Smooth muscle cell (in vitro differentiated cells): ENCODE data around the gene DNAH17. TPM values are rescaled to one million over a fixed set of nuclear protein-coding genes. Genes with fewer than 3 reads are reported as not detected.

Source experiments
- DNase-seq: peaks from one replicate; lab custom pipeline; 2025; ENCODE audit not compliant: unreplicated experiment; lab: John Stamatoyannopoulos, UW
- H2AFZ ChIP-seq: fragments of 200-600 bp; sonication (generic); 2 replicates; pipeline ENCODE4 v1.6.0; 2016; ENCODE audit warnings: antibody characterized with exemption, low read depth, mild to moderate bottlenecking
- H3F3A ChIP-seq: fragments of 200-600 bp; sonication (generic); 2 replicates; pipeline ENCODE4 v1.6.0; 2017; ENCODE audit warnings: antibody characterized with exemption, low read depth
- H3K27ac ChIP-seq: fragments of 200-600 bp; sonication (generic); 2 replicates; pipeline ENCODE4 v1.5.1; 2016; ENCODE audit warnings: low read depth, mild to moderate bottlenecking
- H3K27me3 ChIP-seq: fragments of 200-600 bp; sonication (generic); 2 replicates; pipeline ENCODE4 v1.6.1; 2016; ENCODE audit warnings: low read depth, mild to moderate bottlenecking
- H3K36me3 ChIP-seq: fragments of 200-600 bp; sonication (generic); 2 replicates; pipeline ENCODE4 v1.5.1; 2016; ENCODE audit warnings: low read depth
- H3K4me1 ChIP-seq: fragments of 200-600 bp; sonication (generic); 2 replicates; pipeline ENCODE4 v1.5.1; 2016; ENCODE audit warnings: low read depth
- H3K4me2 ChIP-seq: fragments of 200-600 bp; sonication (generic); 2 replicates; pipeline ENCODE4 v1.6.0; 2016; ENCODE audit warnings: mild to moderate bottlenecking
- H3K4me3 ChIP-seq: fragments of 200-600 bp; sonication (generic); 2 replicates; pipeline ENCODE4 v1.5.1; 2016; ENCODE audit warnings: mild to moderate bottlenecking
- H3K79me2 ChIP-seq: fragments of 200-600 bp; sonication (generic); 2 replicates; pipeline ENCODE4 v1.6.0; 2016; ENCODE audit warnings: low read depth, mild to moderate bottlenecking
- H3K9ac ChIP-seq: fragments of 200-600 bp; sonication (generic); 2 replicates; pipeline ENCODE4 v1.6.0; 2016; ENCODE audit warnings: low read depth
- H3K9me3 ChIP-seq: fragments of 200-600 bp; sonication (generic); replicated peaks from 2 replicates; pipeline ENCODE4 v1.5.1; 2016; ENCODE audit warnings: low read depth
- H4K20me1 ChIP-seq: fragments of 200-600 bp; sonication (generic); 2 replicates; pipeline ENCODE4 v1.6.0; 2016; ENCODE audit warnings: low read depth
- CTCF ChIP-seq: fragments of 200-600 bp; sonication (generic); IDR thresholded peaks from 2 replicates; pipeline ENCODE4 v1.5.1; 2017; ENCODE audit warnings: borderline replicate concordance, mild to moderate bottlenecking, antibody characterized with exemption; ENCODE audit not compliant: insufficient read depth, poor library complexity, severe bottlenecking
- WGBS: methylation state at CpG from one replicate; pipeline ENCODE4 v1.1.7; 2016; ENCODE audit warnings: low lambda C conversion rate; 5-methylcytosine and 5-hydroxymethylcytosine counted together
- polyA plus RNA-seq: library from polyadenylated mRNA; unstranded; fragments of >200 nt; fragmentation: Nextera tagmentation; extraction: Ambion mirVana; gene quantifications from 2 replicates; pipeline ENCODE4 v1.2.1, GENCODE V29; 2016
- total RNA-seq: library from RNA; depleted of rRNA; stranded (reverse); fragments of >200 nt; gene quantifications from 2 replicates; pipeline ENCODE4 v1.2.3, GENCODE V29; 2014

Gene DNAH17
- total and polyA plus RNA-seq, 2 experiments from 2014 or later = 0.18 to 0.98 TPM

DNA sequence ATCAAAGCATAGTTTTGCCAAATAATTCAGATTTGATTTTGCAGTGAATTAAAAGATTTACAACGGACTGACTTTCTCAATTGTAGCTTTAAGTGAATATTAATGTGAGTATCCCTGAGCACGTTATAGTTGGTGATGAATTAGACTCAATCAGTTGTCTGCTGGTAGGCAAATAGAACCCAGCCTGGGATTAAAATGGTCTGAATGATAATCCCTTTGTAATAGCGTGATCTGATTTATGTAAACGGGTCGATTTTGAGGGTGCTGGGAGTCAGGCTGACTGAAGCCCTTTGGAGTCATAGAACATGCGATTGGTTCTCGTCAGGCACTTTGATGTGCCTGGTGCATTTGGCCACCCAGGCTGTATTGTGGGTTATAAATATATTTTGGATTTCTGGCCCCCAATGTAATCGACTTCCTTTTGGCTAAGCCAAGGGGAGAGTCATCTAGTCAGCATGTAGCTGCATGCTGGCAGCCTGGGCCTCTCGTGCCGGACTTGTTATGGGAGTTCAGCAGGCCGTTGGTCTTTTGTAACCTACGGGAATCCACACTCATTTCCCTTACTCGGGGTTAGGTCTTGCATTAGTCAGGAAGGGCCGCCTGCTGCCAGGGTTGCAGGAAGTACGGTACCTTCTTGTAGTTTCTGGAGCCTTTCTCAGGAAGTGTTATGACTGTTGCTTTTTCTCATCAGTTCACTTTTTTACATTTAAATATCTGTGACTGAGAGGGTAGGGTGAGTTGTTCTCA lies 193.3 kb downstream of the DNAH17 start:
- Histone ChIP-seq H3K9me3 (no peaks in the 10 kb centered on the region), H3K9ac (peak overlapping the region; percentile 26), H4K20me1 (peaks cover 42% of the 10 kb centered on the region), H3K79me2 (peaks cover 94% of the 10 kb centered on the region), H2AFZ (no peak overlapping the region), H3K36me3 (no peaks in the 10 kb centered on the region), H3F3A (peaks cover 49% of the 10 kb centered on the region), H3K4me1 (peaks cover 41% of the 10 kb centered on the region), H3K27ac (peak overlapping the region; percentile 84), H3K27me3 (no peaks in the 10 kb centered on the region), H3K4me2 (peak overlapping the region; percentile 68), H3K4me3 (no peak overlapping the region)
- peak; percentile 19 for DNase-seq
- no peak for TF ChIP-seq CTCF
- 28% methylated on average over 15 of the region's 15 CpGs for WGBS

GRCh38 chr17:78381601-78382232 lies 195.5 kb downstream of the DNAH17 start:
- H3K79me2 ChIP-seq = peaks cover 72% of the 10 kb centered on the region
- H3F3A ChIP-seq = peaks cover 51% of the 10 kb centered on the region
- peak overlapping the region; percentile 100 for H3K27ac ChIP-seq
- no peak overlapping the region for H2AFZ ChIP-seq
- no peak overlapping the region for H3K4me3 ChIP-seq
- peaks cover 41% of the 10 kb centered on the region for H3K4me1 ChIP-seq
- TF ChIP-seq CTCF = no peak
- H3K4me2 ChIP-seq = peak overlapping the region; percentile 47
- WGBS = 61% methylated on average over 12 of the region's 12 CpGs
- H4K20me1 ChIP-seq = peaks cover 36% of the 10 kb centered on the region
- no peaks in the 10 kb centered on the region for H3K27me3 ChIP-seq
- no peaks in the 10 kb centered on the region for H3K9me3 ChIP-seq
- no peak overlapping the region for H3K9ac ChIP-seq
- DNase-seq = no peak
- no peaks in the 10 kb centered on the region for H3K36me3 ChIP-seq

DNA sequence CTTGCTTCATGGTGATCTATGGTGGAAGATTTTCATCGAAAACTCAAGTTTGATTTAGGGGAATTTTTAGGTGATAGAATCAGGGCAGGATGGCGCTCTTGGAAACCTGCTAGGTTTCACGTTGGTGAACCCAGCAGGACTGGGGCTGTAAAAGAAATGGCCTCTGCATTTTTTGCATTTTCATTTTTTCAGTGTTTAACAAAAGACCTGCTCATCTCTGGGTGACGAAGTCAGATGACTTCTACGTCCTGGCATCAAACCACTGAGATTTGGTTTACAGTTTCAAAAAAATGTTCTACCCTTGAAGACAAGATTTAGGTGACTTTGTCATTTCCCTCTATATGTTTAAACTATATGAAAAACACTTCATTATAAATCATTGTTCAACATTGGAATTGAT lies 196.8 kb downstream of the DNAH17 start:
- Histone ChIP-seq H3F3A (peaks cover 62% of the 10 kb centered on the region), H3K79me2 (peaks cover 58% of the 10 kb centered on the region), H3K4me2 (no peak overlapping the region), H2AFZ (no peak overlapping the region), H3K9ac (no peak overlapping the region), H3K9me3 (no peaks in the 10 kb centered on the region), H3K4me3 (no peak overlapping the region), H3K27ac (peak overlapping the region; percentile 100), H4K20me1 (peaks cover 30% of the 10 kb centered on the region), H3K4me1 (peaks cover 40% of the 10 kb centered on the region), H3K36me3 (no peaks in the 10 kb centered on the region), H3K27me3 (no peaks in the 10 kb centered on the region)
- no peak for DNase-seq
- WGBS = 85% methylated on average over 5 of the region's 5 CpGs
- no peak for TF ChIP-seq CTCF
